Activated naive CD8-positive, alpha-beta T cell treated with anti-CD3 and anti-CD28 coated beads, Interleukin-2, amount 50 U/mL, for 24 hours (primary cell): ENCODE measurements around the gene TRPM2.

Source experiments
- ATAC-seq: fragments of 150-1000 bp; cut with Tn5 transposase; one replicate; pipeline ENCODE4 v1.10.0; 2021
- DNase-seq: peaks from one replicate; pipeline ENCODE4 v3.0.0; 2021
- H3K27ac Mint-ChIP-seq: one replicate; pipeline ENCODE4 v1.8.0; 2021; ENCODE audit warnings: mild to moderate bottlenecking, mixed read lengths
- H3K27me3 Mint-ChIP-seq: one replicate; pipeline ENCODE4 v1.8.0; 2021; ENCODE audit warnings: mixed read lengths
- H3K36me3 Mint-ChIP-seq: one replicate; pipeline ENCODE4 v1.8.0; 2021; ENCODE audit warnings: low read depth, mixed read lengths
- H3K4me1 Mint-ChIP-seq: one replicate; pipeline ENCODE4 v1.8.0; 2021; ENCODE audit warnings: mixed read lengths
- H3K4me3 Mint-ChIP-seq: one replicate; pipeline ENCODE4 v1.8.0; 2021; ENCODE audit warnings: mild to moderate bottlenecking, moderate library complexity, mixed read lengths
- H3K9me3 Mint-ChIP-seq: one replicate; pipeline ENCODE4 v1.8.0; 2021; ENCODE audit warnings: mixed read lengths

The TRPM2 gene

DNA sequence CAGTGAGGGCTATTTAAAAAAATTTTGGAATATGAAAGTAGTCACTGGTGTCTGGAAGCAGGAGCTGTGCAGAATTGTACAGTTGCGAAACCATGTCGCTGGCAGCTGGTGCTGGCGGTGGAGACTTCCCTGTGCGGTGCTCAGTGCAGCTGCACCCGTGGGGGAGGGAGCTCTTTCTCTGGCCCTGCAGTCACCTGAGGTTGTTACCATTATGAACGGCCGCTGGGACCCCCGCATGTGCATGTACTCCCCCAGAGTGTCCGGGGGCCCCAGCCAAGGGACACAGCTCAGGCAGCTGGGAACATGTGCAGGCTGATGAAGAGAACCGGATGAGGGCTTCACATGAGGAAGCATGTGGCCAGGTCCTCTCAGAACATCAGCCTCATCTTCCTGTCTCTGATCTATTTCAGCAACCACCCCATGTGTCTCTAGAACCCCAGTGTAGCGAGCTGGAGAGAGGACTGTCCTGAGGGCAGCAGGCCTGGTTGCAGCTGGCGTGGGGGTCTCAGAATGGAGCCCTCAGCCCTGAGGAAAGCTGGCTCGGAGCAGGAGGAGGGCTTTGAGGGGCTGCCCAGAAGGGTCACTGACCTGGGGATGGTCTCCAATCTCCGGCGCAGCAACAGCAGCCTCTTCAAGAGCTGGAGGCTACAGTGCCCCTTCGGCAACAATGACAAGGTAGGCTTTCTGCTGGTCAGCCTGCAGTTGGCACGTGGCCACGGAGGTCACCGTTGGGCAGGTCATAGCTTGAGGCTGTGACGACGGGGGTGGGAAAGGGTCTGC lies at the start of gene TRPM2:
Gene TRPM2, plus strand, starts transcription at position 431 of the 780 bp plus-strand sequence. Its CDS starts 80 bp downstream, at position 511.
- no peaks in the 10 kb centered on the region for H3K9me3 Mint-ChIP-seq
- peaks cover 12% of the 10 kb centered on the region for H3K27me3 Mint-ChIP-seq
- H3K36me3 Mint-ChIP-seq = no peaks in the 10 kb centered on the region
- peaks cover 46% of the 10 kb centered on the region for H3K4me1 Mint-ChIP-seq
- peak; percentile 29 for ATAC-seq
- H3K27ac Mint-ChIP-seq = peak within 1 kb of the TSS; percentile 73
- no peak for DNase-seq
- peak within 1 kb of the TSS; percentile 62 for H3K4me3 Mint-ChIP-seq

DNA sequence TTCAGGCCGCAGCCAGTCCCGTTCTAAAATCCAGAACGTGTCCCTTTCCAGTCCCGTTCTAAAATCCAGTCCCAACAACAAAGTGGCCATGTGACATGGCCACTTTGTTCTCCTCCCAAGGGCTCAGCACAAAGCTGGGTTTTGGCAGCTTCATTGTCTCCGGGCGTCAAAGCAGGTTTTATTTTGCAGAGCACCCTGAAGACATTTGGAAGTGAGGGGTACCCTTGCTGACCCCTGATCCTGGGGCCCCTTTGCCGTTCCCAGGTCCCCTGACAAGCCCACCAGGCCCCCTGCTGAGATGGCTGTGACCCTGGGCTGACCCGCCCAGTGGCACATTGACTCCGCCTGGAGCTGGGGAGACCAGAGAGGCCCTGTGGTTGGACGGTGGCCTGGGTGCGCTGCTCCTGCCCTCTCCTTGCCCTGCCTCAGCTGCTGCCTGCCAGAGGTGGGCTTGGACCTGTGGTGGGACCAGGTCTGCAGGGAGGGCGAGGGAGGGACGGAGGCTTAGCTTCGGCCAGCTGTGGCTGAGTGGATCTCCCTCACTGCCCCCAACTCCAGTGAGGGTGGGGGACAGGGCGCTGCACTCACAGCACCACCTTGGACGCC lies 49.3 kb upstream of the TRPM2 start:
- no peak for DNase-seq
- Mint-ChIP-seq H3K4me1 (peaks cover 38% of the 10 kb centered on the region), H3K36me3 (peaks cover 12% of the 10 kb centered on the region), H3K9me3 (no peaks in the 10 kb centered on the region), H3K4me3 (no peak overlapping the region), H3K27ac (no peak overlapping the region), H3K27me3 (no peaks in the 10 kb centered on the region)
- no peak for ATAC-seq

DNA sequence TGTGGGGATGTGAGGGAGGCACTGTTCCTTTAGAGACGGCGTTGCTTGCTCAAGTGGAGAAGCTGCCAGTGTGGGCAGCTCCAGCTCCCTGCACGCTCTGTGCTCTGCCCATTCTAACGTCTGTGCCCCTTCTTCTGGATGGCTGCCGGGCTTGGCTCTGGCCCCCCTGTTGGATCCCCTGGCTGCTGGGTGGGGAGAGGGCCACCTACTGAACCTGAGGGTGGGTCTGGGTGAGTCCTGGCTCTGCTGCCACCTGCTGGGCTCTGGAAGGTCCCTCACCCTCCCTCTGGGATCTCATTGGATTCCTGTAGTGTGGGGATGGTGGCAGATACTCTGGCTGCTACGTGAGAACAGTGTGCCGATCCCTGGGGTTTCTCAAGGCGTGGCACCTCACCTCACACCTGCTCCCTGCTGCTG lies 48.5 kb upstream of the TRPM2 start:
- H3K27ac Mint-ChIP-seq = no peak overlapping the region
- no peak overlapping the region for H3K4me3 Mint-ChIP-seq
- peak; percentile 49 for DNase-seq
- H3K27me3 Mint-ChIP-seq = no peaks in the 10 kb centered on the region
- ATAC-seq = peak; percentile 42
- H3K9me3 Mint-ChIP-seq = no peaks in the 10 kb centered on the region
- peaks cover 12% of the 10 kb centered on the region for H3K36me3 Mint-ChIP-seq
- H3K4me1 Mint-ChIP-seq = peaks cover 34% of the 10 kb centered on the region

DNA sequence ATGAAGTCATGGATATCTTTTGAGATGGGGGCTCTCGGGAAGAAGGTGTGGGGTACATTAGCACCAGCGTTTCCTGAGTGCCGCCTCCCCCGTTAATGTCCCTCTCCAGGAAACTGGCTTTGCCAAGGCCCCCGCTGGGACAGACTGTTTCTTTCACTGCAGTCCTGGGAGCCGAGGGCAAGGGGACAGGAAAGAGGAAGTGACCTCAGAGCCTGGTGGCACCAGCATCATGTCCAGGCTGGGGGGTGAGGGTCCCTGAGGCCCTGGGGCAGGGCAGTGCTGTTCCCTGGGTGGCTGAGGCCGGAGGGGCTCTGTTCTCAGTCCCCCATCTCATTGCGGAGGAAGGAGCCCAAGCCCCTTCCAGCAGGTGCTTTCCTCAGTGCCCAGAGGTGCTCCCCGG lies 47.7 kb upstream of the TRPM2 start:
- ATAC-seq (no peak), DNase-seq (no peak)
- H3K4me3 Mint-ChIP-seq = no peak overlapping the region
- H3K27ac Mint-ChIP-seq = no peak overlapping the region
- H3K9me3 Mint-ChIP-seq = no peaks in the 10 kb centered on the region
- H3K36me3 Mint-ChIP-seq = peaks cover 12% of the 10 kb centered on the region
- H3K27me3 Mint-ChIP-seq = no peaks in the 10 kb centered on the region
- peaks cover 34% of the 10 kb centered on the region for H3K4me1 Mint-ChIP-seq

GRCh38 chr21:44306936-44307704 lies 46.3 kb upstream of the TRPM2 start:
- peaks cover 20% of the 10 kb centered on the region for H3K4me1 Mint-ChIP-seq
- no peaks in the 10 kb centered on the region for H3K27me3 Mint-ChIP-seq
- H3K27ac Mint-ChIP-seq = no peak overlapping the region
- no peak for DNase-seq
- no peak for ATAC-seq
- H3K36me3 Mint-ChIP-seq = peaks cover 16% of the 10 kb centered on the region
- H3K9me3 Mint-ChIP-seq = no peaks in the 10 kb centered on the region
- no peak overlapping the region for H3K4me3 Mint-ChIP-seq

DNA sequence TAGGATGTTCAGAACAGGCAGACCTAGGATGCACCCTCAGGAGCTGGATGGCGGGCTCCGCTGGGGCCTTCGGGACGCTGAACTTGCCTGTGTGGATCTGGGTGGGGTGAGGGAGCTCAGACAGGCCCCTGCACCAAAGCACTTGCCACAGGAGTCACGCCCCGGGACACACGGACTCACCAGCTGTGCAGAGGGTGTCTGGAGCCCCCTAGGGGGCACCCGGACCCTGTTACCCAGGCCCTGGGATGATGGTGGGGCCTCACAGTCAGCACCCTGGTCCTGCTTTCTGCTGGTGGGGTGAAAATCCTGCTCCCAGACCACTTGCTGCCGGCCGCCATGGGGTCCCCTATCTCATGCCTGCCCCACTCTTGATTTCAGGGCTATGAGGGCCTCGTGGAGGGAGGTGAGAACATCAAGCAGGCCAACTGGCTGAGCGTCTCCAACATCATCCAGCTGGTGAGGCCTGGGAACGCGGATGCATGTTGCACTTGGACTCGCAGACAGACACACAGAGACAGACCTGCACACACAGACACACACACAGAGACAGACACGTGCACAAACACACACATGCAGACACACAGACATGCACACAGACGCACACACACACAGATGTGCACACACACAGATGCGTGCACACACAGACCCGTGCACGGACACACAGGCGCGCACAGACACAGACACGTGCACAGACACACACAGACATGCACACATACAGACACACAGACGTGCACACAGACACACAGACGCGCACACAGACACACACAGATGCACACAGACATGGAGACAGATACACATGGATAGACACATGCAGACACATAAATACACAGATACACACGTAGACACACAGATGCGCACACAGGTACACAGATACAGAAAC lies 42.6 kb upstream of the TRPM2 start:
- peaks cover 10% of the 10 kb centered on the region for H3K36me3 Mint-ChIP-seq
- no peak overlapping the region for H3K27ac Mint-ChIP-seq

DNA sequence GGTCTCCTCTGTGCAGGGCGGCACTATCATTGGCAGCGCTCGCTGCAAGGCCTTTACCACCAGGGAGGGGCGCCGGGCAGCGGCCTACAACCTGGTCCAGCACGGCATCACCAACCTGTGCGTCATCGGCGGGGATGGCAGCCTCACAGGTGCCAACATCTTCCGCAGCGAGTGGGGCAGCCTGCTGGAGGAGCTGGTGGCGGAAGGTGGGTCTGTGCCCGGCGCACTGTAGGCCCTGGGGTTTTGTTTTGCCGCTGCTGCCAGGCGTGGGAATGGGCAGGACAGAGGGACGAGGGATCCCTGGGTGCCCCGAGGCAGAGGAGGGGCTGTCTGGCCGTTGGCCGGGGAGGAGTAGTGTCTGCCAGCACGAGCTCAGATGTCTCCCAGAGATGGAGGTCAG lies 41.3 kb upstream of the TRPM2 start:
- ATAC-seq (no peak), DNase-seq (no peak)
- Mint-ChIP-seq H3K4me1 (no peaks in the 10 kb centered on the region), H3K4me3 (no peak overlapping the region), H3K9me3 (no peaks in the 10 kb centered on the region), H3K27ac (no peak overlapping the region), H3K27me3 (no peaks in the 10 kb centered on the region), H3K36me3 (peaks cover 13% of the 10 kb centered on the region)

More for the DNA sequence above, 42.6 kb upstream of the TRPM2 start:
- Mint-ChIP-seq H3K4me1 (no peaks in the 10 kb centered on the region), H3K9me3 (no peaks in the 10 kb centered on the region), H3K27me3 (no peaks in the 10 kb centered on the region), H3K4me3 (no peak overlapping the region)
- ATAC-seq (no peak), DNase-seq (no peak)

DNA sequence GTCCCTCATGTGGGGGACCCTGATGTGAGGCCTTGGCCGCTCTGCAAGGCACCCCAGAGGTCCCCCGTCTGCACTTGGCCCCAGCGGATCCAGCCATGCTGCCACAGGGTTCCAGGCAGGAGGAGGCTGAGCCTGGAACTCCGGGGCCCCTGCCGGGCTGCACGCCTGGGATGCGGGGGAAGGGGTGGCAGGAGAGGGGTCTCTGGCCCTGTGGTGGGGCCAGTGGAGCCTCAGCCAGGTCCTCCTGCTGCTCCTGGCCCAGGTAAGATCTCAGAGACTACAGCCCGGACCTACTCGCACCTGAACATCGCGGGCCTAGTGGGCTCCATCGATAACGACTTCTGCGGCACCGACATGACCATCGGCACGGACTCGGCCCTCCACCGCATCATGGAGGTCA lies 40.7 kb upstream of the TRPM2 start:
- Mint-ChIP-seq H3K4me3 (no peak overlapping the region), H3K36me3 (peaks cover 10% of the 10 kb centered on the region), H3K4me1 (no peaks in the 10 kb centered on the region), H3K9me3 (no peaks in the 10 kb centered on the region), H3K27me3 (no peaks in the 10 kb centered on the region), H3K27ac (no peak overlapping the region)
- ATAC-seq (no peak), DNase-seq (no peak)

- DNase-seq (no peak), ATAC-seq (no peak)
- H3K27ac Mint-ChIP-seq = no peak overlapping the region
- no peaks in the 10 kb centered on the region for H3K4me1 Mint-ChIP-seq
- no peaks in the 10 kb centered on the region for H3K27me3 Mint-ChIP-seq
- no peak overlapping the region for H3K4me3 Mint-ChIP-seq
- H3K9me3 Mint-ChIP-seq = no peaks in the 10 kb centered on the region
- H3K36me3 Mint-ChIP-seq = peaks cover 8% of the 10 kb centered on the region
Observed at GRCh38 chr21:44313451-44313850, 40.0 kb upstream of the TRPM2 start.

GRCh38 chr21:44314128-44314527 lies 39.3 kb upstream of the TRPM2 start:
- Mint-ChIP-seq H3K27ac (no peak overlapping the region), H3K4me1 (no peaks in the 10 kb centered on the region), H3K36me3 (peaks cover 8% of the 10 kb centered on the region), H3K4me3 (no peak overlapping the region), H3K27me3 (no peaks in the 10 kb centered on the region), H3K9me3 (no peaks in the 10 kb centered on the region)
- no peak for ATAC-seq
- DNase-seq = no peak

DNA sequence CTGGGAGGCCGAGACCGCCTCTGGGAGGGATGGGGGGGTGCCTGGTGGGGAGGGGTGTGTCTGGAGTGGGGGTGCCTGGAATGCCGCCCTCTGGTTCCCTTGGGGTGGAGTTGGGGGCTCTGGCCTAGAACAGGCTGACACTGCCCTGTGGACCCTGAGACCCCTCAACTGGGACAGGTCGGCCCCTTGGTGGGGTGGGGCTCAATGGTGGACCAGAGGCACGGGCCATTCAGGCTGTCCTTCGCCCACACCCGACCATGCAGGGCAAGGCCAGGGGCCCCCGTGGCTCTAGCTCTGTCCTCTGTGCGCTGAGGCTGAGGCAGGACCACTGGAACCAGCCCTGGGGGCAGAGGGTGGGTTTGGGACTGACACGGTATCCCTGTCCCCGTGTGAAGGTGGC lies 38.9 kb upstream of the TRPM2 start:
- no peak overlapping the region for H3K4me3 Mint-ChIP-seq
- H3K27me3 Mint-ChIP-seq = no peaks in the 10 kb centered on the region

DNA sequence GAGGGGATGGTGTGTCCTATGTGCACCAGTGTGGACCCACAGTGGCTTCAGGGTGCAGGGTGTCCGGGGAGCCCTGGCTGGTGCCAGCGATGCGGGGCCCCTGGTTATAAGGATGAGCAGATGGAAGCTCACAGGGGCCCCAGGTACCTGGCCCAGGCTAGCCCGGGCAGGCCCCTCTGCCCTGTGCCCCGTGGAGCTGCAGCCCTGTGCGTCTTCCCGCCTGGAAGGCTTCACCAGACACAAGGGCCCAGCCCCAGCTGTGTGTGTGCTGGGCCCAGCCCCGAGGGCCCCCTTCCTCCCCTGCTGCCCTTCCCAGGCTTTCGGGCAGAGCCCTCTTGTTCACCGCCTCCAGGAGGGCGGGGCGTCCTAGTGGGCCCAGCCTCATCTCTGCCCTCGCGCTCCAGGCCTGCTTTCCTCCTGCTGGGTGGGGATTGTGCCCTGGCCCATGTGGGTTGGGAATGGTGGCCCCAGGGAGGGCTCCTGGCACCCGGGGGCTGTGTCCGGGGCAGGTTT lies 37.7 kb upstream of the TRPM2 start:
- Mint-ChIP-seq H3K4me3 (no peak overlapping the region), H3K27me3 (no peaks in the 10 kb centered on the region), H3K4me1 (no peaks in the 10 kb centered on the region), H3K36me3 (peaks cover 8% of the 10 kb centered on the region), H3K27ac (no peak overlapping the region), H3K9me3 (no peaks in the 10 kb centered on the region)
- ATAC-seq = no peak
- DNase-seq = no peak

More for the DNA sequence above, 38.9 kb upstream of the TRPM2 start:
- DNase-seq (no peak), ATAC-seq (no peak)
- H3K27ac Mint-ChIP-seq = no peak overlapping the region
- H3K4me1 Mint-ChIP-seq = no peaks in the 10 kb centered on the region
- peaks cover 8% of the 10 kb centered on the region for H3K36me3 Mint-ChIP-seq
- no peaks in the 10 kb centered on the region for H3K9me3 Mint-ChIP-seq

DNA sequence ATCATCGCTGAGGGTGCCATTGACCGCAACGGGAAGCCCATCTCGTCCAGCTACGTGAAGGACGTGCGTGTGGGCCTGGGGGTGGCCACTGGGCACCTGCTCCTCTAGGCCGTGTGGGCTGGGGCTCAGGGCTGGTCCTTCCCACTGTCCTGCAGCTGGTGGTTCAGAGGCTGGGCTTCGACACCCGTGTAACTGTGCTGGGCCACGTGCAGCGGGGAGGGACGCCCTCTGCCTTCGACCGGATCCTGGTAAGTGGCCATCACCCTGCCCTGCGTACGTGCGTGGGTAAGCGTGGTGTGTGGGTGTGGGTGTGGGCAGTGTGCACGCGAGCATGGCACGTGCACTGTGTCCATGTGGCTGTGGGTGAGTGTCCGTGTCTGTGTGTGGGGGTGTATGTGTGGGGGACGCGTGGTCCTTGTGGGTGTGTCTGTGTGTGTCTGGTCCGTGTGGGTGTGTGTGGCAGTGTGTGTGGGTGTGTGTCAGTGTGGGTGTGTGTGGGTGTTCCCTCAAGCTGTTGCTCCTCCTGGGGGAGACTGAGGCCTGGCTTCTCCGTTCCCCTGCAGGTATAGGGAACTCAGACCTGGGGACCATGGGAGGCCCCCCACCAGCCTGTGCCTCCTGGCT lies 37.0 kb upstream of the TRPM2 start:
- H3K9me3 Mint-ChIP-seq = no peaks in the 10 kb centered on the region
- ATAC-seq (no peak), DNase-seq (no peak)
- peaks cover 3% of the 10 kb centered on the region for H3K36me3 Mint-ChIP-seq
- H3K27ac Mint-ChIP-seq = no peak overlapping the region
- H3K4me1 Mint-ChIP-seq = no peaks in the 10 kb centered on the region
- H3K4me3 Mint-ChIP-seq = no peak overlapping the region
- H3K27me3 Mint-ChIP-seq = no peaks in the 10 kb centered on the region
